Activated T-helper 2 cell treated with anti-CD3 and anti-CD28 coated beads, Interferon-gamma antibody, Interleukin-2, Interleukin-4, amounts not matched to agents 10 μg/mL and 5 μg/mL and 100 μg/mL, durations not matched to agents 14 hours and 24 hours and 36 hours (primary cell): ENCODE measurements around the gene IGFBP3. TPM values are rescaled to one million over a fixed set of nuclear protein-coding genes. Genes with fewer than 3 reads are reported as not detected.

ENCODE experiments used
- DNase-seq: peaks from one replicate; pipeline ENCODE4 v3.0.0; 2021; ENCODE audit warnings: low spot score
- H3K27ac Mint-ChIP-seq: one replicate; pipeline ENCODE4 v1.8.0; 2021; ENCODE audit warnings: mixed read lengths
- H3K27me3 Mint-ChIP-seq: one replicate; pipeline ENCODE4 v1.8.0; 2021; ENCODE audit warnings: low read depth, mixed read lengths
- H3K36me3 Mint-ChIP-seq: one replicate; pipeline ENCODE4 v1.8.0; 2021; ENCODE audit warnings: low read depth, mixed read lengths
- H3K4me1 Mint-ChIP-seq: one replicate; pipeline ENCODE4 v1.8.0; 2021; ENCODE audit warnings: low read depth, mixed read lengths
- H3K4me3 Mint-ChIP-seq: one replicate; pipeline ENCODE4 v1.8.0; 2021; ENCODE audit warnings: low read depth, mild to moderate bottlenecking, moderate library complexity, mixed read lengths
- H3K9me3 Mint-ChIP-seq: one replicate; pipeline ENCODE4 v1.8.0; 2021; ENCODE audit warnings: mixed read lengths
- intact Hi-C: fragments of 100-400 bp; cut with micrococcal nuclease; formaldehyde crosslinking; loops from one replicate; pipeline ENCODE4 v1.15.1; 2023
- total RNA-seq: library from RNA; stranded (reverse); gene quantifications from 2 replicates; pipeline ENCODE4 v1.2.3, GENCODE V29; 2022

The IGFBP3 gene
- total RNA-seq, 1 donor from 2014 or later, result 0.48 TPM

DNA sequence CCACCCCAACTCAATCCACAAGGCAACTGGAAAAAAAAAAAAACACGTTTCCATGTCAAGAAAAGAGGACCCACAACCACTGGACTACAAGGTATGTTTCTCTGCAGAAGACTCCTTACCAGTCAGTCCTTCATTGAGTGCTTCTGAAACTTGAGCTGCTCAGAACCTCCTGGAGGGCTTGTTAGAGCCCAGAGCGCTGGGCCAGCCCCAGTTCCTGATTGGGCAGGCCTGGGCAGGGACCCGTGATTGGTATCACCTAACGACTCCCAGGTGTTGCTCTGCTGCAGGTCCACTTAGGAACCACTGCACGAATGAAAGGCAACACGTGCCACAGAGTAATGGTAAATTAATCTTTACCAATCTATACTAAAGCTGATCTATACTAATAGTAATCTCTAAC, 47.7 kb downstream of the IGFBP3 start:
- Mint-ChIP-seq H3K4me3 (no peak overlapping the region), H3K4me1 (no peaks in the 10 kb centered on the region), H3K27ac (no peak overlapping the region), H3K9me3 (no peaks in the 10 kb centered on the region), H3K27me3 (no peaks in the 10 kb centered on the region), H3K36me3 (no peaks in the 10 kb centered on the region)
- intact Hi-C loops, result no loop called here
- no peak for DNase-seq

DNA sequence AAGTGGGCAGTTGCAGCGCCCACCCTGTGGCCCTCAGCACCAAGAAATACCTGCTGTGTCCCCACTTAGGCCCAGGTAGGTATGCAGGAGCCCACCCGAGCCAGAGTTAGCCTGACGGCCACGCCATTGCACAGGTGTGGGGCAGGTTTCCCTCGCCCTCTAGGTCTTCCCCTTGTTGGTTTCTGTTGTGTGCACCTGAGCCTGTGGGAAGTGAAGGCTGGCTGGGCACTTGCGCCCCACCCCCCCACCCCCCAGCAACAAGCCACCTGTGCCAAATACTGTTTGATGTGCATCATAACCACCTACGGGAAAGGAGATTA, 48.1 kb downstream of the IGFBP3 start, which contains the start of gene CCDC201:
TSS of gene CCDC201 (minus strand) at position 48 of the 320 bp plus-strand sequence. CDS start 75 bp downstream, outside the sequence.
- no peak within 1 kb of the TSS for H3K27ac Mint-ChIP-seq
- DNase-seq, result no peak
- H3K9me3 Mint-ChIP-seq, result no peaks in the 10 kb centered on the region
- no peaks in the 10 kb centered on the region for H3K4me1 Mint-ChIP-seq
- intact Hi-C loops, result no loop called here
- H3K4me3 Mint-ChIP-seq, result no peak within 1 kb of the TSS
- H3K27me3 Mint-ChIP-seq, result no peaks in the 10 kb centered on the region
- no peaks in the 10 kb centered on the region for H3K36me3 Mint-ChIP-seq

- Mint-ChIP-seq H3K36me3 (no peaks in the 10 kb centered on the region), H3K4me1 (no peaks in the 10 kb centered on the region), H3K4me3 (no peak overlapping the region), H3K9me3 (no peaks in the 10 kb centered on the region), H3K27ac (no peak overlapping the region), H3K27me3 (no peaks in the 10 kb centered on the region)
- intact Hi-C loops, result no loop called here
- DNase-seq, result no peak
Observed at GRCh38 chr7:45872116-45873034, 48.7 kb downstream of the IGFBP3 start.

DNA sequence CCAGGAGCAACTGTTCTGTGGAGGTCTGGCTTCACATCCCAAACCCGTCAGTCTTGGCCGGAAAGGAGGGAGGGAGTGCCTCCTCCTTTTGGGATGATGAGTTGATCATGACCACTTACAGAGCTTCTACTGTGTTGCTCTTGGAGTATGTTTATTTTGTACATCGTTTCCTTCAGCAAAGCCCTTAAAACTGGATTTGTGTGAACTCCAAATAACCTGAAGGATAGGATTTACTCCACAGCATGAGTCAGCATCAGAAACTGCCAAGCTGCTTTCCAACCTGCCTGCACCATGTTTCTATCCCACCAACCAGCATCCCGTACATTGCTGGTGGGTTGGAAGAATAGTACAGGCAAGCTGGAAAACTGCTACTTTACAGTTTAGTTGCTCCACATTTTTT, 51.6 kb downstream of the IGFBP3 start:
- Mint-ChIP-seq H3K36me3 (no peaks in the 10 kb centered on the region), H3K4me1 (no peaks in the 10 kb centered on the region)

DNA sequence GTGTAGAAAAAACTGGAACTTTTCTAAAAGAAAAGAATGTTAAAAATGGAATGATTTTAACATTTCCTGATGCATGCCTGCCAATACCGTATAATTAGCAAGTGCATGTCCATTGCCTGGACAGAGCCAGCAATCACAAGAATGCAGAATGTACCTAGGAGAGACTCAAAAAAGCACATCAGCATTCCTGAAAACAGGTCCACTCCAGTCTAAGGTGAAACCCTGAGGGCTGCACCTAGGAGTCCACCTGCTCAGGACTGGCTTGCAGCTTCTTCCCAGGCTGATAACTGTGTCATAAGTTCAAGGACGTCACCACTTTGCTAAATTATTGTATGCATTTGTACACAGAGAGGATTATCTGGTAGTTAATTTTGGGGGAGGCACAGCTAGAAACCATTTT, 53.6 kb downstream of the IGFBP3 start:
- Mint-ChIP-seq H3K9me3 (no peaks in the 10 kb centered on the region), H3K4me3 (no peak overlapping the region), H3K27me3 (no peaks in the 10 kb centered on the region), H3K27ac (no peak overlapping the region), H3K4me1 (no peaks in the 10 kb centered on the region), H3K36me3 (no peaks in the 10 kb centered on the region)
- DNase-seq, result no peak
- intact Hi-C loops, result no loop called here

More for the DNA sequence above, 51.6 kb downstream of the IGFBP3 start:
- DNase-seq, result no peak
- Mint-ChIP-seq H3K27ac (no peak overlapping the region), H3K9me3 (no peaks in the 10 kb centered on the region), H3K27me3 (no peaks in the 10 kb centered on the region), H3K4me3 (no peak overlapping the region)
- intact Hi-C loops, result no loop called here

- H3K27ac Mint-ChIP-seq, result no peak overlapping the region
- intact Hi-C loops, result no loop called here
- no peaks in the 10 kb centered on the region for H3K27me3 Mint-ChIP-seq
Observed at GRCh38 chr7:45865594-45866410, 55.3 kb downstream of the IGFBP3 start.

GRCh38 chr7:45863715-45864114, 57.4 kb downstream of the IGFBP3 start:
- no peaks in the 10 kb centered on the region for H3K4me1 Mint-ChIP-seq
- no peak overlapping the region for H3K27ac Mint-ChIP-seq
- intact Hi-C loops, result no loop called here
- no peaks in the 10 kb centered on the region for H3K36me3 Mint-ChIP-seq
- H3K27me3 Mint-ChIP-seq, result peaks cover 3% of the 10 kb centered on the region
- no peak overlapping the region for H3K4me3 Mint-ChIP-seq
- no peak for DNase-seq
- no peaks in the 10 kb centered on the region for H3K9me3 Mint-ChIP-seq

More at GRCh38 chr7:45865594-45866410, 55.3 kb downstream of the IGFBP3 start:
- H3K4me1 Mint-ChIP-seq, result no peaks in the 10 kb centered on the region
- H3K4me3 Mint-ChIP-seq, result no peak overlapping the region
- DNase-seq, result no peak
- H3K9me3 Mint-ChIP-seq, result no peaks in the 10 kb centered on the region
- no peaks in the 10 kb centered on the region for H3K36me3 Mint-ChIP-seq

Other genes starting within 250 kb of the IGFBP3 start
- not detected in 2 replicates for gene CCDC201, start 48.2 kb downstream of the IGFBP3 start, total RNA-seq
- not detected in 2 replicates for gene IGFBP1, start 32.8 kb downstream of the IGFBP3 start, total RNA-seq